Mesendoderm (in vitro differentiated cells): ENCODE results near the gene SAMSN1. TPM values are rescaled to one million over a fixed set of nuclear protein-coding genes. Genes with fewer than 3 reads are reported as not detected.

Experiments used
- DNase-seq: peaks from one replicate; pipeline ENCODE4 v3.0.0; 2013
- H2AK5ac ChIP-seq: 2 replicates; pipeline ENCODE4 v1.6.1; 2013; ENCODE audit warnings: low read length, inconsistent platforms
- H2BK120ac ChIP-seq: 2 replicates; pipeline ENCODE4 v1.6.1; 2013; ENCODE audit warnings: low read depth, mild to moderate bottlenecking, low read length, moderate library complexity, mixed read lengths
- H2BK15ac ChIP-seq: replicated peaks from 2 replicates; pipeline ENCODE4 v1.6.1; 2013; ENCODE audit warnings: low read depth, mild to moderate bottlenecking, moderate library complexity
- H2BK5ac ChIP-seq: 2 replicates; pipeline ENCODE4 v1.6.1; 2013; ENCODE audit warnings: low read length, inconsistent platforms
- H3K18ac ChIP-seq: 2 replicates; pipeline ENCODE4 v1.6.1; 2013; ENCODE audit warnings: mild to moderate bottlenecking, low read length, mixed read lengths
- H3K23ac ChIP-seq: one replicate; pipeline ENCODE4 v1.6.1; 2013; ENCODE audit warnings: low read length
- H3K27ac ChIP-seq: 2 replicates; pipeline ENCODE4 v1.5.1; 2013; ENCODE audit warnings: low read depth, mild to moderate bottlenecking, inconsistent platforms, low read length, moderate library complexity
- H3K27me3 ChIP-seq: 2 replicates; pipeline ENCODE4 v1.6.1; 2013; ENCODE audit warnings: low read length, control low read depth, mild to moderate bottlenecking, inconsistent platforms; ENCODE audit not compliant: insufficient read depth, poor library complexity
- H3K36me3 ChIP-seq: 2 replicates; pipeline ENCODE4 v1.6.1; 2013; ENCODE audit warnings: low read length, inconsistent platforms; ENCODE audit not compliant: control insufficient read depth, insufficient read depth
- H3K4ac ChIP-seq: one replicate; pipeline ENCODE4 v1.6.1; 2013; ENCODE audit warnings: low read depth, mild to moderate bottlenecking, low read length, moderate library complexity
- H3K4me1 ChIP-seq: 2 replicates; pipeline ENCODE4 v1.6.1; 2013; ENCODE audit warnings: low read depth, low read length, inconsistent platforms; ENCODE audit not compliant: control insufficient read depth
- H3K4me2 ChIP-seq: 2 replicates; pipeline ENCODE4 v1.6.1; 2013; ENCODE audit warnings: low read length
- H3K4me3 ChIP-seq: 2 replicates; pipeline ENCODE4 v1.5.1; 2013; ENCODE audit warnings: mild to moderate bottlenecking, low read length
- H3K56ac ChIP-seq: one replicate; pipeline ENCODE4 v1.6.1; 2013; ENCODE audit warnings: low read length
- H3K79me1 ChIP-seq: 2 replicates; pipeline ENCODE4 v1.6.1; 2013; ENCODE audit warnings: low read length, inconsistent platforms
- H3K79me2 ChIP-seq: 2 replicates; pipeline ENCODE4 v1.6.1; 2013; ENCODE audit warnings: mild to moderate bottlenecking, low read length; ENCODE audit not compliant: control insufficient read depth, insufficient read depth
- H3K9ac ChIP-seq: 2 replicates; pipeline ENCODE4 v1.6.1; 2013; ENCODE audit warnings: low read length, inconsistent platforms
- H4K5ac ChIP-seq: one replicate; pipeline ENCODE4 v1.6.1; 2013; ENCODE audit warnings: low read length
- H4K8ac ChIP-seq: one replicate; pipeline ENCODE4 v1.6.1; 2013; ENCODE audit warnings: low read depth, mild to moderate bottlenecking, control low read depth, low read length, moderate library complexity
- WGBS: extraction: QIAGEN DNeasy Blood & Tissue Kit; methylation state at CpG from one replicate; pipeline ENCODE4 v1.1.7; 2013; ENCODE audit warnings: low lambda C conversion rate, missing lambda C conversion rate; ENCODE audit not compliant: insufficient coverage; ENCODE audit errors: extremely low coverage; 5-methylcytosine and 5-hydroxymethylcytosine counted together
- polyA plus RNA-seq, 2 experiments: library from polyadenylated mRNA; stranded (reverse); fragments of 200-250 nt; gene quantifications; one replicate each; pipeline ENCODE4 v1.2.3, GENCODE V29; 2013

Gene SAMSN1
- 11.0 TPM for polyA plus RNA-seq (2013, experiment 1 of 2)
- 17.5 TPM for polyA plus RNA-seq (2013, experiment 2 of 2)

GRCh38 chr21:14545906-14546480 lies at the start of gene SAMSN1:
SAMSN1 (minus strand) TSS chr21:14546315; CDS start chr21:14546261, 54 bp downstream.
- Histone ChIP-seq H3K9ac (no peak within 1 kb of the TSS), H3K4me2 (no peak within 1 kb of the TSS), H2BK5ac (no peak within 1 kb of the TSS), H3K27ac (no peak within 1 kb of the TSS), H4K5ac (no peak within 1 kb of the TSS), H4K8ac (no peak within 1 kb of the TSS), H2AK5ac (no peak within 1 kb of the TSS), H3K4me1 (no peaks in the 10 kb centered on the region), H3K4ac (no peak within 1 kb of the TSS), H3K27me3 (no peaks in the 10 kb centered on the region), H3K18ac (no peak within 1 kb of the TSS), H2BK15ac (no peak within 1 kb of the TSS), H3K56ac (no peak within 1 kb of the TSS), H2BK120ac (no peak within 1 kb of the TSS), H3K23ac (no peak within 1 kb of the TSS), H3K36me3 (no peaks in the 10 kb centered on the region), H3K4me3 (no peak within 1 kb of the TSS), H3K79me1 (no peaks in the 10 kb centered on the region), H3K79me2 (no peaks in the 10 kb centered on the region)
- no CpG with 5 or more reads among the region's 1 CpG for WGBS
- no peak for DNase-seq

- H4K8ac ChIP-seq: no peak overlapping the region
- H2BK5ac ChIP-seq: no peak overlapping the region
- no peak overlapping the region for H3K23ac ChIP-seq
- no peaks in the 10 kb centered on the region for H3K79me2 ChIP-seq
- H3K4me2 ChIP-seq: no peak overlapping the region
- no peak overlapping the region for H3K27ac ChIP-seq
- no peaks in the 10 kb centered on the region for H3K79me1 ChIP-seq
- no peak overlapping the region for H2BK15ac ChIP-seq
- no peak overlapping the region for H3K4ac ChIP-seq
- no peak overlapping the region for H2AK5ac ChIP-seq
- no peak overlapping the region for H3K9ac ChIP-seq
- no peaks in the 10 kb centered on the region for H3K36me3 ChIP-seq
- no peaks in the 10 kb centered on the region for H3K27me3 ChIP-seq
- no peaks in the 10 kb centered on the region for H3K4me1 ChIP-seq
- DNase-seq: no peak
- WGBS: no CpG with 5 or more reads among the region's 1 CpG
- no peak overlapping the region for H2BK120ac ChIP-seq
- no peak overlapping the region for H3K18ac ChIP-seq
- H3K56ac ChIP-seq: no peak overlapping the region
- no peak overlapping the region for H3K4me3 ChIP-seq
- no peak overlapping the region for H4K5ac ChIP-seq
Measured at GRCh38 chr21:14595449-14595848, 49.3 kb upstream of the SAMSN1 start.

- Histone ChIP-seq H3K18ac (no peak overlapping the region), H3K56ac (no peak overlapping the region), H2BK5ac (no peak overlapping the region), H3K79me2 (no peaks in the 10 kb centered on the region), H4K8ac (no peak overlapping the region), H3K4ac (no peak overlapping the region), H3K4me2 (no peak overlapping the region), H3K4me1 (no peaks in the 10 kb centered on the region), H2AK5ac (no peak overlapping the region), H3K27me3 (no peaks in the 10 kb centered on the region), H3K4me3 (no peak overlapping the region), H3K27ac (no peak overlapping the region), H3K36me3 (no peaks in the 10 kb centered on the region), H4K5ac (no peak overlapping the region), H2BK15ac (no peak overlapping the region), H3K9ac (no peak overlapping the region), H2BK120ac (no peak overlapping the region), H3K23ac (no peak overlapping the region), H3K79me1 (no peaks in the 10 kb centered on the region)
- DNase-seq: no peak
- WGBS: no CpG with 5 or more reads among the region's 2 CpGs
Measured at GRCh38 chr21:14594967-14595366, 48.9 kb upstream of the SAMSN1 start.

GRCh38 chr21:14593230-14593629 lies 47.1 kb upstream of the SAMSN1 start:
- Histone ChIP-seq H2AK5ac (no peak overlapping the region), H3K36me3 (no peaks in the 10 kb centered on the region), H3K56ac (no peak overlapping the region), H4K8ac (no peak overlapping the region), H2BK5ac (no peak overlapping the region), H2BK15ac (no peak overlapping the region), H3K79me2 (no peaks in the 10 kb centered on the region), H3K18ac (no peak overlapping the region), H3K9ac (no peak overlapping the region), H3K4ac (no peak overlapping the region), H3K79me1 (no peaks in the 10 kb centered on the region), H3K27me3 (no peaks in the 10 kb centered on the region), H2BK120ac (no peak overlapping the region), H3K4me2 (no peak overlapping the region), H3K27ac (no peak overlapping the region), H4K5ac (no peak overlapping the region), H3K23ac (no peak overlapping the region), H3K4me3 (no peak overlapping the region), H3K4me1 (no peaks in the 10 kb centered on the region)
- DNase-seq: no peak

- Histone ChIP-seq H2BK120ac (no peak overlapping the region), H3K18ac (no peak overlapping the region), H3K4me1 (no peaks in the 10 kb centered on the region), H3K4ac (no peak overlapping the region), H3K27me3 (no peaks in the 10 kb centered on the region), H2BK15ac (no peak overlapping the region), H2BK5ac (no peak overlapping the region), H3K79me2 (no peaks in the 10 kb centered on the region), H2AK5ac (no peak overlapping the region), H3K36me3 (no peaks in the 10 kb centered on the region), H3K9ac (no peak overlapping the region), H3K4me3 (no peak overlapping the region), H3K23ac (no peak overlapping the region), H4K8ac (no peak overlapping the region), H3K27ac (no peak overlapping the region), H3K79me1 (no peaks in the 10 kb centered on the region), H4K5ac (no peak overlapping the region), H3K56ac (no peak overlapping the region), H3K4me2 (no peak overlapping the region)
- WGBS: no CpG with 5 or more reads among the region's 4 CpGs
- DNase-seq: no peak
Measured at GRCh38 chr21:14592296-14593000, 46.3 kb upstream of the SAMSN1 start.

GRCh38 chr21:14591882-14592281 lies 45.8 kb upstream of the SAMSN1 start:
- no peak overlapping the region for H3K23ac ChIP-seq
- H3K4ac ChIP-seq: no peak overlapping the region
- H4K5ac ChIP-seq: no peak overlapping the region
- H3K27me3 ChIP-seq: no peaks in the 10 kb centered on the region
- no peaks in the 10 kb centered on the region for H3K36me3 ChIP-seq
- no peaks in the 10 kb centered on the region for H3K79me2 ChIP-seq
- no peak overlapping the region for H4K8ac ChIP-seq
- H3K27ac ChIP-seq: no peak overlapping the region
- H3K4me1 ChIP-seq: no peaks in the 10 kb centered on the region
- H3K18ac ChIP-seq: peak overlapping the region; percentile 40
- no peak overlapping the region for H2AK5ac ChIP-seq
- no peaks in the 10 kb centered on the region for H3K79me1 ChIP-seq
- no peak overlapping the region for H2BK15ac ChIP-seq
- H3K56ac ChIP-seq: no peak overlapping the region
- no peak for DNase-seq
- no peak overlapping the region for H3K4me3 ChIP-seq
- H3K4me2 ChIP-seq: no peak overlapping the region
- H3K9ac ChIP-seq: no peak overlapping the region
- H2BK120ac ChIP-seq: no peak overlapping the region
- no CpG with 5 or more reads among the region's 2 CpGs for WGBS
- H2BK5ac ChIP-seq: no peak overlapping the region
